Activated T-helper 9 cell treated with anti-CD3 and anti-CD28 coated beads, Interleukin-2, amount 50 U/mL, for 16 hours (primary cell): Measurements from ENCODE around the gene CEP350.

Experiments used
- DNase-seq: peaks from one replicate; pipeline ENCODE4 v3.0.0-alpha.2; 2020; ENCODE audit warnings: low read depth

Gene CEP350, protein sequence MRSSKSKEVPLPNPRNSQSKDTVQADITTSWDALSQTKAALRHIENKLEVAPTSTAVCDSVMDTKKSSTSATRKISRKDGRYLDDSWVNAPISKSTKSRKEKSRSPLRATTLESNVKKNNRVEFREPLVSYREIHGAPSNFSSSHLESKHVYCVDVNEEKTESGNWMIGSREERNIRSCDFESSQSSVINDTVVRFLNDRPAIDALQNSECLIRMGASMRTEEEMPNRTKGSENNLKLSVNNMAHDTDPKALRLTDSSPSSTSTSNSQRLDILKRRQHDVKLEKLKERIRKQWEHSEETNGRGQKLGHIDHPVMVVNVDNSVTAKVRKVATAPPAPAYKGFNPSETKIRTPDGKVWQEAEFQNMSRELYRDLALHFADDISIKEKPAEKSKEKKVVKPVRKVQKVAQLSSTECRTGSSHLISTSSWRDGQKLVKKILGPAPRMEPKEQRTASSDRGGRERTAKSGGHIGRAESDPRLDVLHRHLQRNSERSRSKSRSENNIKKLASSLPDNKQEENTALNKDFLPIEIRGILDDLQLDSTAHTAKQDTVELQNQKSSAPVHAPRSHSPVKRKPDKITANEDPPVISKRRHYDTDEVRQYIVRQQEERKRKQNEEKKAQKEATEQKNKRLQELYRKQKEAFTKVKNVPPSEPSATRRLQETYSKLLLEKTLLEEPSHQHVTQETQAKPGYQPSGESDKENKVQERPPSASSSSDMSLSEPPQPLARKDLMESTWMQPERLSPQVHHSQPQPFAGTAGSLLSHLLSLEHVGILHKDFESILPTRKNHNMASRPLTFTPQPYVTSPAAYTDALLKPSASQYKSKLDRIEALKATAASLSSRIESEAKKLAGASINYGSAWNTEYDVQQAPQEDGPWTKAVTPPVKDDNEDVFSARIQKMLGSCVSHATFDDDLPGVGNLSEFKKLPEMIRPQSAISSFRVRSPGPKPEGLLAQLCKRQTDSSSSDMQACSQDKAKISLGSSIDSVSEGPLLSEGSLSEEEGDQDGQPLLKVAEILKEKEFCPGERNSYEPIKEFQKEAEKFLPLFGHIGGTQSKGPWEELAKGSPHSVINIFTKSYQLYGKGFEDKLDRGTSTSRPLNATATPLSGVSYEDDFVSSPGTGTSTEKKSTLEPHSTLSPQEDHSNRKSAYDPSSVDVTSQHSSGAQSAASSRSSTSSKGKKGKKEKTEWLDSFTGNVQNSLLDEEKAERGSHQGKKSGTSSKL (N-terminal part only)

DNA sequence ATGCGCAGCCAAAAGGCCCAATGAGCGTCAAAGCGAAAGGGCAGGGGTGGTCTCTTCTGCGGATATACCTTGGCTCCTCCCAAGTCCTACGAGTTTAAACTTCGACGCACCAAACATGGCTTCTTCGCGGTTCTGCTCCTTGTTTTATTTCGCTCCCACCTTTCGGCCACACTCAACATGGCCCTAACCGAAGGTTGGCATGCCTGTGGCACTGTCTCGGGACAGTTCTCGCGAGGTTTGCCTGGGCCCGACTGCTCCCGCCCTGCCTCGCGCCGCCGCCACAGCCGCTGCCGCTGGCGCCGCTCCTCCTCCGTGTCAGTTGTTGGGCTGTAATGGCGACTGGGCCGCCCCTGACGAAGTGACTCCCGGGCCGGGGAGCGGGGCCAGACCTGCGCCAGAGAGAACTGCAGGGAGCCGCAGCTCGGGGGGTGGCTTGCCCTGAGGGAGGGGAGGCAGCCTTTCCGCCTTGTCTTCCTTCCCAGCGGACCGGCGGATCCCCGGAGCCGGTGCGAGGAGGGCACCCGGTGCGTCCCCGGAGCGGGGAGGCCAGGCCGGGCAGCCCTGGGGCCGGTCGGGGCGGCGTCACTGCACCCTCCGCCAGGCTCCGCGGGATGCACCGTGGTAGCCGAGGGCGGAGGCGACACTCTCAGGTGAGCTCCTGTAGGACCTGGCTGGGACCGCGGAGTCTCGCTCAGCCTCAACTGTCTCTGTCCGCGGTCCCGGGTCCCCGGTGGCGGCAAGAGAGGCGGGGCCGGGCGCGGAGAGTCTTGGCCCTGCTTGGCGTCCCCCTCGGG is at the start of gene CEP350:
CEP350 (plus strand) TSS at position 318 of the 794 bp plus-strand sequence. CDS start 31,372 bp downstream, outside the sequence.
- DNase-seq, result peak; percentile 94

DNA sequence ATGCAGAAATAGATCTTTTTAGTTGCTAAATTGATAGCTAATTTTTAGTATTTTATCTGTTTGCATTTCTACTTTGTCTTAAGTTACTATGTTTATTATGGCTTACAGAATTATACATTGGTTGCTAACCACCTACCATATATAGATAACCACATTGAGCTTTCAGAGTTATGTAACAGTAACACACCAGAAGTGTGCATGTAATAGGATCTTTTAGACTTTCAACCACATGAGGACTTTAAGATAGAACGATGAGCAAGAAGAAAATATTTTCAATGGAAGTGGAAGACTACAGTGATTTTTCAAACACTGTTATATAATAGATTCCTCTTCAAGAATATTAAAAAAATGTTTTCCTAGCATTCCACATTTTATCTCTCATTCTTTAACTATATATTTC is 43.7 kb upstream of the CEP350 start:
- DNase-seq, result no peak

- DNase-seq, result no peak
Observed at GRCh38 chr1:179911812-179912211, 42.8 kb upstream of the CEP350 start.

GRCh38 chr1:179917601-179918429 is 36.8 kb upstream of the CEP350 start:
- no peak for DNase-seq

DNA sequence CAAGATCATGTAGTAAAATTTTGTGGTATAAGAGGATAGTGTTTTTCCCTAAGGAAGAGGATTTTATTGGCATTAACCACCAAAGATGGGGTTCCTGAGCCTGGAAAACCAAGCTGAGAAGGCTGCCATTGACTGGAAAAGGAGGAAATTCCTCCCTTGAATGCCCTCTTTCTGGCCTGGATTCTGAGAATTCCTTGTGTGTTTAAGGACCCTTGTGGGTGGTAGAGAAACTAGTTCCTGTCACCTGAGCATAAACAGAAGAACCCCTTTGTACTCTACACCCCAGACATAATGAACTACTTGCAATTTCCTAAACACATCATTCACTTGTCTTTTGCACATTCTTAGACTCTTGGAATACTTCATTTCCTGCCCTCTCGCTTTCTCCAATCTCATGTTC is 33.1 kb upstream of the CEP350 start:
- no peak for DNase-seq

- DNase-seq, result no peak
Observed at GRCh38 chr1:179921981-179922872, 32.4 kb upstream of the CEP350 start.

DNA sequence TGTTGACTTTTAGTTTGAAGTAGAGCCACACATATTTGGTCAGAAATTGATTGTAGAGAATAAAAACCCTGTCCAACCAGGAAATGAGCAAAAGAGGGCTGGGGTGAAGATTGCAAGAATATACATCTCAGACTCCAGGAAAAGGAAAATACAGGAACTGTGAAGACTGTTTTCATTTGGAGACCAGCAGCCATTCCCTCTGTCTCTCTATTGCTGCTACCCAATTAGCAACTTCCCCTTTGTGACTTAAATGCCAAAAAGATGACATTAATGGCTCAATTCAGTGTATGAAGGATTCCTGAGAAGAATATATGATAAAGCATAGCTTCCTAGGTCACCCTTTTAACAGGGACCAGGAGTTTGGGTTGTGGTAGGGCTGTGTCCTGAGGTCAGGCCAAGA is 31.6 kb upstream of the CEP350 start:
- DNase-seq, result no peak

DNA sequence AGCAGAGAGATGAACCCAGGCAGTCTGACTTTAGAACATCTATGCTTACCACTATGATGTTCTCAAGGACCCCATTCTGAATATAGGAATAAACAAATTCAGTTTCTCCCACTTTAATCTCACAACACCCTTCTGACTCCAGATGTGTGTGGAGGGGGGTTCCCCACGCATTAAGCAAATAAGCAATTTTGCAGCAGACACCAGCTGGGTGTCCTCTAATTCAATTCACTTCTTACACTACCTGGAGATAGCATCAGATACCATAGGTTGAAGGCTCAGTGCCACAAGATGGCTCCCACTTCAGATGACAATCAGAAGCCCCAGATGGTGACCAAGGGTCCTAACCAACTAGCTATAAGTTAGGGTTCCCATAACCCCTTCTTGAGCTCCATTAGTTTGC is 30.3 kb upstream of the CEP350 start:
- DNase-seq, result no peak

DNA sequence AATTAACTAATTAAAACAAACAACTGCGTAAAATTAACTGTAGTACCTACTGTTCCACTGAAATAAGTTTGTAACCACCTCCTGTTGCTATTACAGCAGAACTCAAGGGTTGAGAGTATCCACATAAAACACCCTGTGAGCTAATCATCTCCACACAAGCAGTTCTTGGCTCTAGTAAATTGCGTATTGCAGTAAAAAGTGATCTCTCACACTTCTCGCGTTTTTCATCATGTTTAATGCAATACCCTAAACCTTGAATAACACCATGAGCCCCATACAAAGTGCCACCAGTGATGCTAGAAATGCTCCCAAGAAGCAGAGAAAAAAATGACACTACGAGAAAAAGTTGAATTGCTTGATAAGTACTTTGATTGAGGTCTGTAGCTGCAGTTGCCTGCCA is 29.3 kb upstream of the CEP350 start:
- DNase-seq, result no peak

GRCh38 chr1:179925922-179926849 is 28.4 kb upstream of the CEP350 start:
- no peak for DNase-seq

DNA sequence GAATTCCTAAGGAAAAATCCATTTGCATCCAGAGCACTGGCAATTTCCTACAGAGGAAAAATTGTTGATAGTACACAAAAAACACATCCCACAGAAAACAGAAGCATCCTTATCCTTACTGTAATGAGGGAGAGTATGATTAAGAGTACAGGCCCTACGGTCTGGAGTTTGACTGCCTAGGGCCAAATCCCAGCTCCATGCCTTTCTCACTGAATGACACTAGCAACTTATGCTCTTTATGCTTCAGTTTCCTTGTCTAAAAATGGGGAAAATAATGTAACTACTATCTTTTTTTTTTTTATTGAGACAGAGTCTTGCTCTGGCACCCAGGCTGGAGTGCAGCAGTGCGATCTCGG is 27.8 kb upstream of the CEP350 start:
- DNase-seq, result no peak

GRCh38 chr1:179929955-179930798 is 24.4 kb upstream of the CEP350 start:
- no peak for DNase-seq

- no peak for DNase-seq
Observed at GRCh38 chr1:179930867-179931266, 23.7 kb upstream of the CEP350 start.

GRCh38 chr1:179933219-179933618 is 21.4 kb upstream of the CEP350 start:
- no peak for DNase-seq

GRCh38 chr1:179935909-179936496 is 18.6 kb upstream of the CEP350 start:
- no peak for DNase-seq

DNA sequence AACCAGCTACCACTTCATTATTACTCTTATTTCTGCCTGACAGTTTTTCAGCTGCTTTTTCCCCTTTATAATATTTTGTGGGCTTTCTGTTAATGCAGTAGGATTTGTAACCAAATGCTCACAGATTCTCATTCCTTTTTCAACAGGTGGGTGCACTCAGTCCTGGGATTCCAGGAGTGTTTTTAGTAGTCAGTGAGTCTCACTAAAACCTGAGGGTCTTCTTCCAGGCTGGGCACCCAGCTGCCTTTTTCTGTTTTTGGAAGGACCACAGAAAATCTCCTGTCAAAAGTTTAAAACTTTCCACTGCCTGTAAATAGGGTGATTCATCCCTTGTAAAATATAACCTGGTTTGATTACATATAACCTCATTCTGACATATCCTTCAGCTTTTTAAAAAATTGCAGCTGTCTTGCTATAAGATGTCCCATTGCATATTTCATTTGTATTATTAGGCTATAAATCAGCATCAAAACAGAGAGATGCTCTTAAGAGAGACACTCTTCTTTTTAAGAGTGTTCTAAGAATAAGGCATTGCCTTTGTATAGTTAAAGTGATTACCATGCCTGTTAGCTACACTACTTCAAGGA is 16.8 kb upstream of the CEP350 start:
- DNase-seq, result no peak

DNA sequence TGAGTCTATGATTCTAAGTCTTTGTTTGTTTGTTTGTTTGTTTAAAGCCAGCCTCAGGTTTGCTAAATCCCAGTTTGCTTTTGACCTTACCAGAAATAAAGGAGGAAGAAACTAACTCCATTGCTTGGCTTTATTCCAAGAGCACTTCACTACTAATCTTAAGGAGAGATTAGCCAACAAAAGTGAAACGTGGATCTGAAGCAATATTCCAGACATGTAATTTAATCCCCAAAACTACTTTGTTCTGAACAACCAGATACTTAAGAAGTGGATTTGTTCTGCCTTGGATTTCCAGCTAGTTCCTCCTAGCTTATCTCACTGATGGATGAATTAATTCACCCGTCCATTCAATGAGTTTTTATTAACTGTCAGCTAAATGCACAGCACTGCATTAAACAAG is 15.9 kb upstream of the CEP350 start:
- no peak for DNase-seq
